Fibroblast of lung (primary cell): ENCODE data around the gene PPFIA4.

Experiments
- CTCF ChIP-seq, 2 donors: IDR thresholded peaks in 1 of 2; conservative IDR thresholded peaks in 1 of 2; 1 replicate in 1 of 2; 2 replicates in 1 of 2; pipeline ENCODE4 v1.5.1; 2011 to 2012; ENCODE audit warnings: low read length in 2 of 2, control low read depth in 1 of 2, inconsistent platforms in 1 of 2, low read depth in 1 of 2, mild to moderate bottlenecking in 1 of 2
- EZH2 ChIP-seq: IDR thresholded peaks from 2 replicates; pipeline ENCODE4 v1.5.1; 2012; ENCODE audit warnings: low read length, control low read depth, mild to moderate bottlenecking; ENCODE audit errors: missing control alignments

GRCh38 chr1:203069030-203069747 lies 42.9 kb downstream of the PPFIA4 start:
- TF ChIP-seq CTCF (conservative IDR thresholded peaks at IDR 0.05 in 1 of 2, IDR thresholded peaks at IDR 0.05 in 1 of 2; ENCODE audit: low read depth in 1 of 2, low read length in 2 of 2) (no peak), EZH2 (no peak)
